ENCODE measurements around the gene KRTAP10-10. TPM values are rescaled to one million over a fixed set of nuclear protein-coding genes. Genes with fewer than 3 reads are reported as not detected.
"Not testable (repeated sequence)": the region's sequence is repeated elsewhere in the genome, so short reads cannot be mapped to it uniquely, and the experiment has no call there.

KRTAP10-10 gene
- total RNA-seq, 1 donor from 2014 or later, result not detected

- Histone ChIP-seq H3K27me3 (ENCODE audit: insufficient read depth, low read length) (no peaks in the 10 kb centered on the region), H3K27ac (ENCODE audit: low read depth, low read length) (no peak overlapping the region), H3K4me3 (ENCODE audit: insufficient read depth, low read depth, low read length) (no peak overlapping the region), H4K20me1 (ENCODE audit: insufficient read depth, low read length) (no peaks in the 10 kb centered on the region), H3K79me2 (ENCODE audit: insufficient read depth, low read length) (no peaks in the 10 kb centered on the region), H3K9ac (ENCODE audit: low read length) (no peak overlapping the region), H3K36me3 (ENCODE audit: insufficient read depth, low read length) (no peaks in the 10 kb centered on the region), H3K4me2 (ENCODE audit: low read length) (no peak overlapping the region), H3K9me3 (ENCODE audit: insufficient read depth, low read depth, low read length) (peaks cover under 1% of the 10 kb centered on the region), H2AFZ (ENCODE audit: low read depth, low read length) (no peak overlapping the region), H3K4me1 (ENCODE audit: insufficient read depth, low read length) (no peaks in the 10 kb centered on the region)
- Mint-ChIP-seq H3K4me1 (ENCODE audit: low read depth, unreplicated experiment) (no peaks in the 10 kb centered on the region), H3K27me3 (ENCODE audit: low read depth, unreplicated experiment) (peaks cover 27% of the 10 kb centered on the region), H3K36me3 (ENCODE audit: low read depth, unreplicated experiment) (no peaks in the 10 kb centered on the region), H3K9me3 (ENCODE audit: unreplicated experiment) (peaks cover 20% of the 10 kb centered on the region), H3K27ac (ENCODE audit: unreplicated experiment) (no peak overlapping the region), H3K4me3 (ENCODE audit: unreplicated experiment) (no peak overlapping the region)
- TF ChIP-seq, protein P1, sequence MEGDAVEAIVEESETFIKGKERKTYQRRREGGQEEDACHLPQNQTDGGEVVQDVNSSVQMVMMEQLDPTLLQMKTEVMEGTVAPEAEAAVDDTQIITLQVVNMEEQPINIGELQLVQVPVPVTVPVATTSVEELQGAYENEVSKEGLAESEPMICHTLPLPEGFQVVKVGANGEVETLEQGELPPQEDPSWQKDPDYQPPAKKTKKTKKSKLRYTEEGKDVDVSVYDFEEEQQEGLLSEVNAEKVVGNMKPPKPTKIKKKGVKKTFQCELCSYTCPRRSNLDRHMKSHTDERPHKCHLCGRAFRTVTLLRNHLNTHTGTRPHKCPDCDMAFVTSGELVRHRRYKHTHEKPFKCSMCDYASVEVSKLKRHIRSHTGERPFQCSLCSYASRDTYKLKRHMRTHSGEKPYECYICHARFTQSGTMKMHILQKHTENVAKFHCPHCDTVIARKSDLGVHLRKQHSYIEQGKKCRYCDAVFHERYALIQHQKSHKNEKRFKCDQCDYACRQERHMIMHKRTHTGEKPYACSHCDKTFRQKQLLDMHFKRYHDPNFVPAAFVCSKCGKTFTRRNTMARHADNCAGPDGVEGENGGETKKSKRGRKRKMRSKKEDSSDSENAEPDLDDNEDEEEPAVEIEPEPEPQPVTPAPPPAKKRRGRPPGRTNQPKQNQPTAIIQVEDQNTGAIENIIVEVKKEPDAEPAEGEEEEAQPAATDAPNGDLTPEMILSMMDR (IDR thresholded peaks at IDR 0.05; ENCODE audit: insufficient read depth, low read depth, low read length), result no peak
- no peak for TF ChIP-seq EZH2 (IDR thresholded peaks at IDR 0.05; ENCODE audit: insufficient read depth, low read length)
- no peak for FAIRE-seq
- DNase-seq (ENCODE audit: low read depth), result no peak
Measured at GRCh38 chr21:44636209-44637017, 743 bp upstream of the KRTAP10-10 start.

DNA sequence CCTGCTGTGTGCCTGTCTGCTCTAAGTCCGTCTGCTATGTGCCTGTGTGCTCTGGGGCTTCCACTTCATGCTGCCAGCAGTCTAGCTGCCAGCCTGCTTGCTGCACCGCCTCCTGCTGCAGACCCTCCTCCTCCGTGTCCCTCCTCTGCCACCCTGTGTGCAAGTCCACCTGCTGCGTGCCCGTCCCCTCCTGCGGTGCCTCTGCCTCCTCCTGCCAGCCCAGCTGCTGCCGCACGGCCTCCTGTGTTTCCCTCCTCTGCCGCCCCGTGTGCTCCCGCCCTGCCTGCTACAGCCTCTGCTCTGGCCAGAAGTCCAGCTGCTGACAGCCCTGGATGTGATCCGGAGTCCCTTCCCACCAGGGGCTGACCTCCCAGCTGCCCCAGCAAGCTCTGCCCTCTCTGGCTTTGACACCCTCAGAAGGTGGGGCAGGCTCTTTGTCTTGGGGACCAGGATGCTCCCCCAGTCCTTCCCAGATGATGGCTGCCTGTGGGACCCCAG lies 744 bp downstream of the KRTAP10-10 start:
- H3K36me3 Mint-ChIP-seq (ENCODE audit: low read depth, unreplicated experiment); H4K20me1 ChIP-seq (ENCODE audit: insufficient read depth, low read length); H3K4me1 Mint-ChIP-seq (ENCODE audit: low read depth, unreplicated experiment); H3K4me3 Mint-ChIP-seq (ENCODE audit: unreplicated experiment); H3K27ac Mint-ChIP-seq (ENCODE audit: unreplicated experiment); H3K9me3 Mint-ChIP-seq (ENCODE audit: unreplicated experiment); H3K9ac ChIP-seq (ENCODE audit: low read length); H3K4me3 ChIP-seq (ENCODE audit: insufficient read depth, low read depth, low read length); H2AFZ ChIP-seq (ENCODE audit: low read depth, low read length); FAIRE-seq; H3K36me3 ChIP-seq (ENCODE audit: insufficient read depth, low read length); DNase-seq (ENCODE audit: low read depth); H3K27ac ChIP-seq (ENCODE audit: low read depth, low read length); H3K4me1 ChIP-seq (ENCODE audit: insufficient read depth, low read length); H3K9me3 ChIP-seq (ENCODE audit: insufficient read depth, low read depth, low read length); H3K27me3 ChIP-seq (ENCODE audit: insufficient read depth, low read length); H3K79me2 ChIP-seq (ENCODE audit: insufficient read depth, low read length); H3K4me2 ChIP-seq (ENCODE audit: low read length): not testable (repeated sequence)
- peaks cover 29% of the 10 kb centered on the region for H3K27me3 Mint-ChIP-seq (ENCODE audit: low read depth, unreplicated experiment)

GRCh38 chr21:44638506-44639330 lies 1.6 kb downstream of the KRTAP10-10 start:
- Mint-ChIP-seq H3K27me3 (ENCODE audit: low read depth, unreplicated experiment) (peaks cover 31% of the 10 kb centered on the region), H3K9me3 (ENCODE audit: unreplicated experiment) (peaks cover 11% of the 10 kb centered on the region)
- FAIRE-seq; H3K36me3 ChIP-seq (ENCODE audit: insufficient read depth, low read length); H3K4me3 Mint-ChIP-seq (ENCODE audit: unreplicated experiment); H3K27ac Mint-ChIP-seq (ENCODE audit: unreplicated experiment); H3K4me1 Mint-ChIP-seq (ENCODE audit: low read depth, unreplicated experiment); H4K20me1 ChIP-seq (ENCODE audit: insufficient read depth, low read length); H3K27ac ChIP-seq (ENCODE audit: low read depth, low read length); H3K9ac ChIP-seq (ENCODE audit: low read length); H3K79me2 ChIP-seq (ENCODE audit: insufficient read depth, low read length); DNase-seq (ENCODE audit: low read depth); H3K4me1 ChIP-seq (ENCODE audit: insufficient read depth, low read length); H3K4me3 ChIP-seq (ENCODE audit: insufficient read depth, low read depth, low read length); H3K27me3 ChIP-seq (ENCODE audit: insufficient read depth, low read length); H3K4me2 ChIP-seq (ENCODE audit: low read length); H3K9me3 ChIP-seq (ENCODE audit: insufficient read depth, low read depth, low read length); H3K36me3 Mint-ChIP-seq (ENCODE audit: low read depth, unreplicated experiment); H2AFZ ChIP-seq (ENCODE audit: low read depth, low read length): not testable (repeated sequence)

All from astrocyte (in vitro differentiated cells and primary cell).